ENCODE data around the gene POLR2H.
A peak's percentile ranks its signal among the peaks of the same experiment; 100 is the strongest.

The POLR2H gene

GRCh38 chr3:184352149-184352785 lies 9.2 kb upstream of the POLR2H start:
- no peak for DNase-seq (ENCODE audit: low spot score)

DNA sequence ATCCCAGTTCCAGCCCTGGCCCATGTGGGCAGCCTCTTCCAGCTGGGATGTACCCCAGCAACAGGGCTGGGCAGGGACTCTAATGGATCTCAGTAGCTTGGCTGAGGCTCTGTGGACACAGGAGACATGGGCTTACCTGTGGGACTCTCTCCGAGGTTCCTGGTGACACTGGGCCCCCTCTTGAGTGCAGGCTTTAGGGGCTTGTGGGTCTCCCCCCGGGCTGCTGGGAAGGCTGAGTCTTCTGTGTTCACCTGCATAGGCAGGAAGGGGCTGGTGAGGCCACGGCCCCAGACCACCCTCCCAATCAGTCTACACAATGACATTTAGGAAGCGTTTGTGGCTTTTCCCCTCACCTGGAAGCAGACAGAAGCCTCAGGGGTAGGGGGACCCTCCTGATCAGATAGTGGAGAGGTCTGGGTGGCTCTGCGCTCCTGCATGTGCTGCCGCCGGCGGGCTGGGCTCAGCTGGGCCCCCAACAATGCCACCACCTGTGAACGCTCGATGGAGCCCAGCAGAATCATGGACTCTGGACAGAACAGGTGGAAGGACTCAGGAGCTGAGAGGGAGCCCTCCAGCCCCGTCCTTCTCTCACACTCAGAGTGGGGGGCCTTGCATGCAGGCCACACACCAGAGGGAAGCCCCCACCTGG lies 8.5 kb upstream of the POLR2H start:
- no peak for DNase-seq (ENCODE audit: low spot score)

- DNase-seq (ENCODE audit: low spot score): no peak
Measured at GRCh38 chr3:184353546-184353941, 8.0 kb upstream of the POLR2H start.

DNA sequence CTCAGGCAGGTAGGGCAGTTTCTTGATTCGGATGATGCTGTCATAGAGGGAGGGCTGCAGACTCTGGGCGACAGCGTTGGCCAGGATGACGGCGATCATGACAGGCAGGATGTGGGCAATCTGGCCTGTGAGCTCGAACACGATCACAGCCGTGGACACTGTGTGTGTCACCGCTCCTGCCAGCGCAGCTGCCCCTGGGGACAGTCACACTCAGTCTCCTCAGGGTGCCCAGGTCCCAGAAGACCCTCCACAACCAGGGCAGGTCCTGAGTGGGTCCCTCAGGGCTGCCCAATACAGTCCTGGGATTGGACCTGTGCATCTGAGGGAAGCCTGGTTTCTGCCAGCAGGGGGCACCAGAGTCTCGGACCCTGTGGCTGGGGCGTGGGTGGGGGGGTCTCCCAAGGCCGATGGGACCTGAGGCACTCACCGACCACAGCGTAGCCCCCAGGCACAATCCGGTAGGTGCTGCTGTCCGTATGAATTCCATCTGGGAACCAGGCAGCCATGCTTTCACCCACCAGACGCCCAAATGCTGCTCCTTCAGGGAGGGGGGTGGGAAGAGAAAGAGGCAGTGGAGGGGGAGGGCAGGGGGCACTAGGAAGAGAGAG lies 7.3 kb upstream of the POLR2H start:
- DNase-seq (ENCODE audit: low spot score): peak; percentile 45

- no peak for DNase-seq (ENCODE audit: low spot score)
Measured at GRCh38 chr3:184354754-184355153, 6.8 kb upstream of the POLR2H start.

GRCh38 chr3:184355261-184356040 lies 6.1 kb upstream of the POLR2H start:
- DNase-seq (ENCODE audit: low spot score): no peak

GRCh38 chr3:184357248-184358123 lies 4.0 kb upstream of the POLR2H start:
- no peak for DNase-seq (ENCODE audit: low spot score)

DNA sequence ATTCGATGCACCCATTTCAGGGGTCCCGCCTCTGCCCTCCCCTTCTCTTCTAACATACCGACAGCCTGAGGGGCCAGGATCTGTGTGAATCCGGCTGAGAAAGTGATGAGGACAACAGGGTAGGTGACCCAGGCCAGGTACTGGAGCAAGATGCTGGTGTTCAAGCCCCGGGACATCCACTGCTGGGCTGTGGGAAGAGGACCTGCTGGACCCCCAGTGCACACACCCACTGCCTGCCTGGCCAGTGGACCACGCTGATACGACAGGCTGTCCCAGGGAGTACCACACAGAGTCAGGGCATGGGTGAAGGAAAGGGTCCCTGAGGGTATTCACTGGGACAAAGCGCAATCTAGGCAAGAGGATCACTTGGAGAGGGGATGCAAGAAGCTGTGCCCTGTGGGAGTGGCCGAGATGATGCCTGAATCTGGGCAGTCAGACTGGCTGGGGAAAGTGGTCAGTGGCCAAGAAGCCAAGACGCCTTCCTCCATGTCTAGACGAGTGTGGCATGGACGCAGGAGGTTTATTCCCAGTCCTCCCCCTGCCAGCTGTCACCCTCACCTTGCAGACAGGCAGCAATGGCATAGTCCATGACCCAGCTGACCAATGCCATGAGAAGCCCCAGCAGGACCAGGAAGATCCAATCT lies 3.3 kb upstream of the POLR2H start:
- no peak for DNase-seq (ENCODE audit: low spot score)

DNA sequence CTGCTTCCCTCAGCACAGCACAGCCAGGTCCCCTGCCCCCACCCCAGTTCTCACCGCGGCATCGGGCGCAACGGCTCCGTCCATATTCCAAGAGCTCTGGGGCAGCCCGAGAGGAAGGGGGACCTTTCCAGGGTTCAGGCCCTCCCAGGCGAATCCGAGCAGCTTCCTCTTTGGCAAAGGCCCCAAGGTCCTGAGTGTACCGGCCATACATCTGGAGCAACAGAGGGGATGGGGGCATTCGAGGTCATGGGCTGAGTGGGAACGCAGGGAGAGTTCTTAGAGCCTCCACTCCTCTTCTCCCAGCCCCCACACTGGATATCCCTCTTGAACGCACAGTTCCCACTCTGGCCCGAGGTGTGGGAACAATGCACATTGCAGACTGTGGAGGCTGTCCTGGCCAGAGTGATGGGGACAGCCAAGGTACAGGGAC lies 2.6 kb upstream of the POLR2H start:
- DNase-seq (ENCODE audit: low spot score): no peak

GRCh38 chr3:184359610-184360009 lies 1.9 kb upstream of the POLR2H start:
- no peak for DNase-seq (ENCODE audit: low spot score)

DNA sequence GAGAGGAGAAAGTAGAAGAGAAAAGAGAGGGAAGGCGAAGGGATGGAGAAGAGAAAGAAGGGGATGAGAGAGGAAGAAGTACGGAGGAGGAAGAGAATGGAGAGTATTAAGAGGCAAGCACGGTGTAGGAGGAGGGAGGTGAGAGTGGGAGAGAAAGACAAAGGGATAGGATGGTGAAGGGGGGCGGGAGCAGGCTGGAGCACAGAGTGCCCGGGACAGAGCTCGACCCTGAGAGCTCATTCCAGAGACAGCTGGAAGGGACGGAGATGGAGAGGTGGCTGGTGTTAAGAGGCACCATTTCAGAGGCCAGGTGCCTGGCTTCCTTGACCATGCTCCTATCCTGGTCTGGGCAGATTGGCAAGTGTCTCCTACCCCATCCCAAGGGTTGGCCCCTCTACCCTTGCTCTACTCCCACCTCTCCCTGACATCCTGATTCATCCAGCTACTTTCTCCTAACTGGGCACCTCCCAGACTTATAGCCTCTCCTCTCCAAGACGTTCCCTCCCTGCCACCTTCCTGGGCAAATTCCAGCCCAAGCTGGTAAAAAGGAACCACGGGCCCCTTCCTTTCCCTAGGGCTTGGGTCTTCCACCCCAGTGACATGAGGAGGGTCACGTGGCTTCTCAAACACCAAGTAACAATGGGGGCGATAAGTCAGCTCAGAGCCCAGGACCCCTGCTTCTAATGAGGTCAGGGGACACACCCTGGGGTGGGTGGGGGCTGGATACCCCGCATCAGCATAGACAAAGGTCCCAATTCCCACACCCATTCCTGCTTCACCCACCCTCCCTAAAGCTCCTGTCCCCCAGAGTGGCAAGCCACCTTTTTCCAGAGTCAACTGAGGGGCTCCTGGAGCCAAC lies 1.2 kb upstream of the POLR2H start:
- DNase-seq (ENCODE audit: low spot score): no peak

- DNase-seq (ENCODE audit: low spot score): no peak
Measured at GRCh38 chr3:184360929-184361531, 480 bp upstream of the POLR2H start.

- peak; percentile 51 for DNase-seq (ENCODE audit: low spot score)
Measured at GRCh38 chr3:184361932-184362667, 590 bp downstream of the POLR2H start.

GRCh38 chr3:184362668-184363546 lies 1.4 kb downstream of the POLR2H start:
- DNase-seq (ENCODE audit: low spot score): peak; percentile 98

GRCh38 chr3:184366619-184367289 lies 5.2 kb downstream of the POLR2H start:
- no peak for DNase-seq (ENCODE audit: low spot score)

DNA sequence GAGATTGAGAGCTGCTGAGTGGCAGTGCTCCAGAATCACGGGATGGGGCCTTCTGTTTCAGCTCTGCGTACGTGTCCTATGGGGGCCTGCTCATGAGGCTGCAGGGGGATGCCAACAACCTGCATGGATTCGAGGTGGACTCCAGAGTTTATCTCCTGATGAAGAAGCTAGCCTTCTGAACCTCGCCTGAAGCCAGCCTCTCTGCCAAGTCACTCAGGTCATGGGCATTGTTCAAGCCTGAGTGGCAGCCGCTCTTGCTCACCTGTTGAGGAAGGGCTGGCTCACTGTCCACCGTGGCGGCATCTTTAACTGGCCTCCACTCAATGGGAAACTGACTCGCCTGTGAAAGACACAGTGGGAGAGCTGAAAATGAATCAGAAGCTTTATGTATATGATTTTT lies 6.6 kb downstream of the POLR2H start:
- no peak for DNase-seq (ENCODE audit: low spot score)

- no peak for DNase-seq (ENCODE audit: low spot score)
Measured at GRCh38 chr3:184368586-184369183, 7.2 kb downstream of the POLR2H start.
